K562 (cell line): ENCODE data around the gene GANAB. TPM values are rescaled to one million over a fixed set of nuclear protein-coding genes. Genes with fewer than 3 reads are reported as not detected.
A peak's percentile ranks its signal among the peaks of the same experiment; 100 is the strongest.

Source experiments
- CSDE1 ChIP-seq, 2 experiments: fragments of 450-650 bp; IDR thresholded peaks; 2 replicates each; pipeline ENCODE4 v1.6.1; 2016; ENCODE audit warnings: mild to moderate bottlenecking in 1 of 2
- CXXC5 ChIP-seq: fragments of 250-450 bp; sonication (Bioruptor Pico); IDR thresholded peaks from 2 replicates; pipeline ENCODE4 v1.8.0; 2022; ENCODE audit warnings: inconsistent platforms, mild to moderate bottlenecking, moderate library complexity
- FOS ChIP-seq: IDR thresholded peaks from 3 replicates; pipeline ENCODE4 v1.6.1; 2011; ENCODE audit not compliant: insufficient read length; ENCODE audit errors: extremely low read depth
- HDGF ChIP-seq: fragments of 450-650 bp; IDR thresholded peaks from 2 replicates; pipeline ENCODE4 v1.6.1; 2016
- IRF1 ChIP-seq: sonication (generic); formaldehyde crosslinking; IDR thresholded peaks from 2 replicates; pipeline ENCODE4 v1.8.0; 2022; ENCODE audit warnings: missing genetic modification reagents, mild to moderate bottlenecking, borderline replicate concordance
- MEF2A ChIP-seq: IDR thresholded peaks from 2 replicates; pipeline ENCODE4 v1.6.1; 2011; ENCODE audit warnings: low read depth, mild to moderate bottlenecking, low read length, moderate library complexity; ENCODE audit not compliant: control insufficient read depth
- RBM39 ChIP-seq: fragments of 200-400 bp; formaldehyde crosslinking; optimal IDR thresholded peaks from 2 replicates; pipeline ENCODE3; 2018; ENCODE audit warnings: low read depth, low read length
- RREB1 ChIP-seq: fragments of 250-450 bp; sonication (Bioruptor Pico); IDR thresholded peaks from 2 replicates; pipeline ENCODE4 v1.4.0; 2020
- SMAD4 ChIP-seq: fragments of 250-450 bp; sonication (Bioruptor Pico); conservative IDR thresholded peaks from 2 replicates; pipeline ENCODE4 v1.8.0; 2021; ENCODE audit warnings: inconsistent platforms, mild to moderate bottlenecking, moderate library complexity
- THRAP3 ChIP-seq: fragments of 450-650 bp; IDR thresholded peaks from 2 replicates; pipeline ENCODE4 v1.6.1; 2016; ENCODE audit warnings: mild to moderate bottlenecking, inconsistent platforms, borderline replicate concordance
- ZNF3 ChIP-seq: fragments of 250-450 bp; sonication (Bioruptor Pico); IDR thresholded peaks from 2 replicates; pipeline ENCODE4 v1.5.0; 2021; ENCODE audit warnings: mild to moderate bottlenecking, moderate library complexity
- ZNF318 ChIP-seq, 2 experiments: fragments of 450-650 bp; IDR thresholded peaks; 2 replicates each; pipeline ENCODE4 v1.6.1; 2016; ENCODE audit warnings: mild to moderate bottlenecking in 2 of 2, borderline replicate concordance in 1 of 2, low read depth in 1 of 2, moderate library complexity in 1 of 2
- polyA plus RNA-seq, 8 experiments: library from polyadenylated mRNA; depleted of rRNA in 4 of 8; stranded (reverse) in 5 of 8; unstranded in 3 of 8; fragments of >200 nt; fragmentation: Nextera tagmentation in 2 of 8; fragmentation: Illumina TruSeq in 1 of 8; extraction: Ambion mirVana in 2 of 8; extraction: Trizol in 1 of 8; gene quantifications; 2 replicates each; pipeline versions ENCODE4 v1.2.1 to v1.2.3, GENCODE V29; 2011 to 2014; ENCODE audit warnings: inconsistent platforms in 1 of 8, missing spikeins in 1 of 8
- total RNA-seq, 7 experiments: library from RNA; depleted of rRNA in 6 of 7; stranded (reverse); fragments of >200 nt in 6 of 7; fragmentation: Illumina TruSeq in 2 of 7; extraction: Trizol in 2 of 7; gene quantifications; 2 replicates each; pipeline versions ENCODE4 v1.2.1 to v1.2.3, GENCODE V29; 2011 to 2021; ENCODE audit warnings: low replicate concordance in 1 of 7

GANAB gene
- total and polyA plus RNA-seq, 9 of the 15 experiments (the other 6 are each of a cell fraction or from before 2014, with no cell fraction given): 6.5 to 284 (median 161) TPM

GRCh38 chr11:62601372-62602140, 44.9 kb downstream of the GANAB start, which contains the start of gene MTA2 (continued):
- TF ChIP-seq ZNF318 (IDR thresholded peaks at IDR 0.05; ENCODE audit: borderline replicate concordance in 1 of 2, low read depth in 1 of 2): no peak
- TF ChIP-seq IRF1 (CRISPR knock-in tag): no peak
- TF ChIP-seq HDGF: no peak
- no peak for TF ChIP-seq SMAD4 (CRISPR knock-in tag)
- TF ChIP-seq RBM39: no peak
- no peak for TF ChIP-seq CSDE1 (IDR thresholded peaks at IDR 0.05)
- TF ChIP-seq ZNF3 (CRISPR knock-in tag): no peak
- no peak for TF ChIP-seq THRAP3
- no peak for TF ChIP-seq RREB1
- TF ChIP-seq FOS: no peak
- TF ChIP-seq CXXC5: peak; percentile 5; the same call in 1 of the 2 replicates
- no peak for TF ChIP-seq MEF2A
